Osteoblast (primary cell): ENCODE measurements around the gene GABRB1. TPM values are rescaled to one million over a fixed set of nuclear protein-coding genes. Genes with fewer than 3 reads are reported as not detected.

ENCODE experiments used
- DNase-seq: peaks from one replicate; pipeline ENCODE4 v3.0.0; 2011; ENCODE audit warnings: low spot score, mixed read lengths; ENCODE audit not compliant: insufficient read length; ENCODE audit errors: missing footprints
- H2AFZ ChIP-seq: 2 replicates; pipeline ENCODE4 v1.6.0; 2011; ENCODE audit warnings: mild to moderate bottlenecking, low read length
- H3K27ac ChIP-seq: 2 replicates; pipeline ENCODE4 v1.5.1; 2011; ENCODE audit warnings: mild to moderate bottlenecking, low read depth, low read length, moderate library complexity
- H3K27me3 ChIP-seq: 2 replicates; pipeline ENCODE4 v1.6.0; 2012; ENCODE audit warnings: mild to moderate bottlenecking, control low read depth, inconsistent platforms, low read length, moderate library complexity; ENCODE audit not compliant: insufficient read depth
- H3K36me3 ChIP-seq: 2 replicates; pipeline ENCODE4 v1.5.1; 2011; ENCODE audit warnings: mild to moderate bottlenecking, low read length, control low read depth, moderate library complexity; ENCODE audit not compliant: insufficient read depth
- H3K4me1 ChIP-seq: 2 replicates; pipeline ENCODE4 v1.5.1; 2011; ENCODE audit warnings: mild to moderate bottlenecking, low read length, control low read depth, moderate library complexity; ENCODE audit not compliant: insufficient read depth
- H3K4me2 ChIP-seq: 2 replicates; pipeline ENCODE4 v1.6.0; 2011; ENCODE audit warnings: mild to moderate bottlenecking, low read length; ENCODE audit not compliant: insufficient read depth
- H3K4me3 ChIP-seq: fragments of 200-600 bp; sonication (generic); 3 replicates; pipeline ENCODE4 v1.5.1; 2012; ENCODE audit warnings: mild to moderate bottlenecking, low read length, inconsistent platforms; ENCODE audit not compliant: insufficient read depth
- H3K79me2 ChIP-seq: 2 replicates; pipeline ENCODE4 v1.6.0; 2012; ENCODE audit warnings: mild to moderate bottlenecking, low read length, control low read depth, inconsistent platforms; ENCODE audit not compliant: insufficient read depth
- H3K9me3 ChIP-seq: 2 replicates; pipeline ENCODE4 v1.5.1; 2011; ENCODE audit warnings: low read depth, low read length, control low read depth
- H4K20me1 ChIP-seq: 2 replicates; pipeline ENCODE4 v1.6.0; 2012; ENCODE audit warnings: mild to moderate bottlenecking, low read length, control low read depth; ENCODE audit not compliant: insufficient read depth
- total RNA-seq: library from RNA; depleted of rRNA; stranded (reverse); fragments of >200 nt; gene quantifications from 2 replicates; pipeline ENCODE4 v1.2.3, GENCODE V29; 2012
- TF ChIP-seq, protein P1 (sequence below): IDR thresholded peaks from 2 replicates; pipeline ENCODE4 v1.5.1; 2011; ENCODE audit warnings: mild to moderate bottlenecking, low read depth, low read length, moderate library complexity; ENCODE audit errors: extremely low read depth

Gene GABRB1
- total RNA-seq, 1 donor, result not detected

DNA sequence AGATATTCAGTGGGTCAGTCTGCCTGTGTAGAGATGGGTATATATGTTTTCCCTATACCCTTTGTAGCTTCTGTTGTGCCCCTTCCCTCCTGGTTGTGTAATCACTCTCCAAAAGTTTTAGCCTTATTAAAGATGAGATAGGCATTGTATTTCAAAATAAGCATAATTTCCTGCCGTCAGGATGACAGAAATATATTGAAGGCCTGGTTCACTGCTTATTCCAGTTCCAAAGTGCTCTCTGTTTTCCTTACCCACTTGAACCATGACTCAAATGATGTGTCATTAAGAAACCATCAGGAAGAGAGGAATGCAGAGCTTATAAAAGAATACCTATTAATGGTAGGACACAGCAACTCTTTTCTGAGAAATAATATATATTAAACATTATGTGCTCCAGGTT is 178.5 kb downstream of the GABRB1 start:
- Histone ChIP-seq H3K27ac (peak overlapping the region; percentile 91), H3K27me3 (no peaks in the 10 kb centered on the region), H3K4me1 (peaks cover 41% of the 10 kb centered on the region), H2AFZ (no peak overlapping the region), H4K20me1 (no peaks in the 10 kb centered on the region), H3K36me3 (no peaks in the 10 kb centered on the region), H3K79me2 (no peaks in the 10 kb centered on the region), H3K4me2 (peak overlapping the region; percentile 25), H3K4me3 (no peak overlapping the region), H3K9me3 (no peaks in the 10 kb centered on the region)
- TF ChIP-seq, protein P1, sequence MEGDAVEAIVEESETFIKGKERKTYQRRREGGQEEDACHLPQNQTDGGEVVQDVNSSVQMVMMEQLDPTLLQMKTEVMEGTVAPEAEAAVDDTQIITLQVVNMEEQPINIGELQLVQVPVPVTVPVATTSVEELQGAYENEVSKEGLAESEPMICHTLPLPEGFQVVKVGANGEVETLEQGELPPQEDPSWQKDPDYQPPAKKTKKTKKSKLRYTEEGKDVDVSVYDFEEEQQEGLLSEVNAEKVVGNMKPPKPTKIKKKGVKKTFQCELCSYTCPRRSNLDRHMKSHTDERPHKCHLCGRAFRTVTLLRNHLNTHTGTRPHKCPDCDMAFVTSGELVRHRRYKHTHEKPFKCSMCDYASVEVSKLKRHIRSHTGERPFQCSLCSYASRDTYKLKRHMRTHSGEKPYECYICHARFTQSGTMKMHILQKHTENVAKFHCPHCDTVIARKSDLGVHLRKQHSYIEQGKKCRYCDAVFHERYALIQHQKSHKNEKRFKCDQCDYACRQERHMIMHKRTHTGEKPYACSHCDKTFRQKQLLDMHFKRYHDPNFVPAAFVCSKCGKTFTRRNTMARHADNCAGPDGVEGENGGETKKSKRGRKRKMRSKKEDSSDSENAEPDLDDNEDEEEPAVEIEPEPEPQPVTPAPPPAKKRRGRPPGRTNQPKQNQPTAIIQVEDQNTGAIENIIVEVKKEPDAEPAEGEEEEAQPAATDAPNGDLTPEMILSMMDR, result no peak
- peak; percentile 47 for DNase-seq

DNA sequence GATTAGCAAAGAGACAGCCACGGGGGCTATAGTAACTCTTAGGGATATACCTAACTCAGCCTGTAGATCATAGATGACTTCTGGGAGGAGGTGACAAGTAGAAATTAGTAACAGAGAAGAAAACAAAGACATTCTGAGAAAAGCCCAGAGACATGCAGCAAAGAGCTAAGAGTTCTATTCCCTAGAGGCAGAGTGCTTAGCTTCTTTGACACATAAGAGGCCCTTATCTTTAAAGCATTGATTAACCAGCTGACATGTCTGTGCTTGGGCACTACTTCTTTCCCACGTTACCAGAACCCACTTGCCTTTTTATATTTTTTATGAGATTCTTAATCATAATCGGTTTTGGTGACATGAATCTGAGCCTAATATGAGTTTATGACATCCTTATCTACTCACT is 179.5 kb downstream of the GABRB1 start:
- no peak overlapping the region for H3K4me3 ChIP-seq
- peaks cover 50% of the 10 kb centered on the region for H3K4me1 ChIP-seq
- H3K9me3 ChIP-seq, result no peaks in the 10 kb centered on the region
- H3K79me2 ChIP-seq, result no peaks in the 10 kb centered on the region
- H3K36me3 ChIP-seq, result no peaks in the 10 kb centered on the region
- DNase-seq, result no peak
- no peaks in the 10 kb centered on the region for H3K27me3 ChIP-seq
- no peak overlapping the region for H3K4me2 ChIP-seq
- no peaks in the 10 kb centered on the region for H4K20me1 ChIP-seq
- TF ChIP-seq, protein P1, result no peak
- H3K27ac ChIP-seq, result peak overlapping the region; percentile 91
- peak overlapping the region; percentile 28 for H2AFZ ChIP-seq

DNA sequence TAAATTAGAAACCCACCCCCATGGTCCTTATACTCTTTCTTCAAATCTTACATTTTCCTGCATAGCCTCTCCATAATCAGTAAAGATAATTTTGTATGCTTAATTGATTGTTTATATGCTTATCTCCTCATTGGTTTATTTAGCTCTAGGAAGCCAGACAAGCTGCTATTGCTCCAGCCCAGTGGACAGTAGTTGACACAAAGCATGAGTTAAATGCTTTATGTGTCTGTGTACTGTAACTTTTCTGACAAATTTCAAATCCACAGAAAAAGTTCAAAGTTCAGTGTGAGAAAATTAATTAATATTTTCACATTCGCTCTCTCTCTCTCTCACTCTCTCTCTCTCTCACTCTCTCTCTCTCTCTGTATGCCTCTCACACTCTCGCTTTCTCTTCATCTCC is 181.7 kb downstream of the GABRB1 start:
- Histone ChIP-seq H4K20me1 (no peaks in the 10 kb centered on the region), H3K27ac (peak overlapping the region; percentile 92), H3K9me3 (no peaks in the 10 kb centered on the region), H3K79me2 (no peaks in the 10 kb centered on the region), H3K36me3 (no peaks in the 10 kb centered on the region), H2AFZ (peak overlapping the region; percentile 41), H3K27me3 (no peaks in the 10 kb centered on the region), H3K4me1 (peaks cover 55% of the 10 kb centered on the region), H3K4me2 (peak overlapping the region; percentile 45), H3K4me3 (no peak overlapping the region)
- TF ChIP-seq, protein P1, result no peak
- DNase-seq, result no peak

DNA sequence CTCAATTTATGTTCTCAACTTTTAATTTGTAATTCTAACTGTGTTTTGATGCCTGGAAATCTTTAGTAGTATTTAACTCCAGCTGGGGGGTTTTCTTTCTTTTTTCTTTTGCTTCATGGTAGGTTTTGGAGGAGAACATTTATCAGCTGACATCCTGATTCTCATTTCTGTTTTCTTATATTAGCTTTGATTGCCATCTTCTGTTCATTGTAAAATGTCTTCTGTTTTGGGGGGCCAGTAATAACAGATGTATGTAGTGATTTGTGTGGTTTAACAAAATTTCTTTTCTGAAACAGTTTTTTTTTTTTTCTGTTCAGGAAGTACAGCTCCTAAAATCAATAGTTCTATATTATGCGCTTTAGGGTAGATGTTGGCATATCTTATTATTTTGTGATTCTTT is 182.2 kb downstream of the GABRB1 start:
- Histone ChIP-seq H3K4me2 (peak overlapping the region; percentile 45), H3K4me1 (peaks cover 55% of the 10 kb centered on the region), H3K27me3 (no peaks in the 10 kb centered on the region), H4K20me1 (no peaks in the 10 kb centered on the region), H2AFZ (peak overlapping the region; percentile 41), H3K4me3 (no peak overlapping the region), H3K9me3 (no peaks in the 10 kb centered on the region), H3K79me2 (no peaks in the 10 kb centered on the region), H3K36me3 (no peaks in the 10 kb centered on the region), H3K27ac (peak overlapping the region; percentile 92)
- TF ChIP-seq, protein P1, result no peak
- DNase-seq, result no peak
